K562 (cell line): ENCODE measurements around the gene ZNF384. TPM values are rescaled to one million over a fixed set of nuclear protein-coding genes. Genes with fewer than 3 reads are reported as not detected.

ENCODE experiments used
- BRD4 ChIP-seq: fragments of 200-600 bp; sonication (generic); IDR thresholded peaks from 2 replicates; pipeline ENCODE4 v1.6.1; 2017; ENCODE audit warnings: inconsistent platforms
- CBX1 ChIP-seq: sonication (generic); IDR thresholded peaks from 2 replicates; pipeline ENCODE4 v1.6.1; 2016; ENCODE audit warnings: antibody characterized with exemption, low read depth, mild to moderate bottlenecking
- CHD2 ChIP-seq: IDR thresholded peaks from 2 replicates; pipeline ENCODE4 v1.6.1; 2011; ENCODE audit warnings: low read depth, low read length
- CXXC5 ChIP-seq: fragments of 250-450 bp; sonication (Bioruptor Pico); IDR thresholded peaks from 2 replicates; pipeline ENCODE4 v1.8.0; 2022; ENCODE audit warnings: inconsistent platforms, mild to moderate bottlenecking, moderate library complexity
- EGR1 ChIP-seq: fragments of 450-650 bp; conservative IDR thresholded peaks from 2 replicates; pipeline ENCODE4 v1.6.1; 2017; ENCODE audit warnings: mild to moderate bottlenecking
- GABPB1 ChIP-seq: sonication (generic); formaldehyde crosslinking; IDR thresholded peaks from 2 replicates; pipeline ENCODE4 v1.8.0; 2022; ENCODE audit warnings: mild to moderate bottlenecking, missing genetic modification reagents
- NFIC ChIP-seq: fragments of 450-650 bp; IDR thresholded peaks from 2 replicates; pipeline ENCODE4 v1.6.1; 2017; ENCODE audit warnings: mild to moderate bottlenecking, inconsistent platforms
- NFRKB ChIP-seq: fragments of 450-650 bp; IDR thresholded peaks from 2 replicates; pipeline ENCODE4 v1.6.1; 2016; ENCODE audit warnings: low read depth
- PCBP2 ChIP-seq: fragments of 200-400 bp; formaldehyde crosslinking; IDR thresholded peaks from 2 replicates; pipeline ENCODE4 v1.6.1; 2018; ENCODE audit warnings: low read length, low read depth, mild to moderate bottlenecking, moderate library complexity; ENCODE audit not compliant: poor library complexity, severe bottlenecking
- RBM15 ChIP-seq: fragments of 200-400 bp; formaldehyde crosslinking; IDR thresholded peaks from 2 replicates; pipeline ENCODE4 v1.6.1; 2018; ENCODE audit warnings: mild to moderate bottlenecking, low read length, moderate library complexity; ENCODE audit not compliant: insufficient read depth
- RFX5 ChIP-seq: IDR thresholded peaks from 2 replicates; pipeline ENCODE4 v1.6.1; 2011; ENCODE audit warnings: low read depth, mild to moderate bottlenecking, improper control_type of control experiment, low read length
- SIRT6 ChIP-seq: IDR thresholded peaks from one replicate; pipeline ENCODE4 v1.6.1; 2012; ENCODE audit warnings: low read depth, mild to moderate bottlenecking, control low read depth, inconsistent platforms, low read length, moderate library complexity
- SRSF1 ChIP-seq: fragments of 200-400 bp; formaldehyde crosslinking; IDR thresholded peaks from 2 replicates; pipeline ENCODE4 v1.6.1; 2017; ENCODE audit warnings: mild to moderate bottlenecking, low read depth, low read length, moderate library complexity
- TFAM ChIP-seq: fragments of 250-450 bp; sonication (Bioruptor Pico); conservative IDR thresholded peaks from 2 replicates; pipeline ENCODE4 v1.5.0; 2021; ENCODE audit warnings: mild to moderate bottlenecking, moderate library complexity
- TRIM24 ChIP-seq, 2 experiments: fragments of 450-650 bp; IDR thresholded peaks; 2 replicates each; pipeline ENCODE4 v1.6.1; 2016
- TSC22D4 ChIP-seq: fragments of 450-650 bp; IDR thresholded peaks from 2 replicates; pipeline ENCODE4 v1.6.1; 2016; ENCODE audit warnings: missing genetic modification characterization, missing biosample characterization, control low read depth
- USF2 ChIP-seq: sonication (generic); formaldehyde crosslinking; IDR thresholded peaks from 2 replicates; pipeline ENCODE4 v1.5.0; 2020; ENCODE audit warnings: missing genetic modification reagents
- ZNF212 ChIP-seq: fragments of 450-650 bp; formaldehyde crosslinking; IDR thresholded peaks from 2 replicates; pipeline ENCODE4 v1.4.0; 2020; ENCODE audit warnings: mild to moderate bottlenecking
- ZNF311 ChIP-seq: fragments of 250-450 bp; sonication (Bioruptor Pico); IDR thresholded peaks from 2 replicates; pipeline ENCODE4 v1.4.0; 2020; ENCODE audit warnings: mild to moderate bottlenecking, moderate library complexity
- ZNF76 ChIP-seq: fragments of 250-450 bp; sonication (Bioruptor Pico); IDR thresholded peaks from 2 replicates; pipeline ENCODE4 v1.4.0; 2020; ENCODE audit warnings: mild to moderate bottlenecking, moderate library complexity, borderline replicate concordance
- polyA plus RNA-seq, 8 experiments: library from polyadenylated mRNA; depleted of rRNA in 4 of 8; stranded (reverse) in 5 of 8; unstranded in 3 of 8; fragments of >200 nt; fragmentation: Nextera tagmentation in 2 of 8; fragmentation: Illumina TruSeq in 1 of 8; extraction: Ambion mirVana in 2 of 8; extraction: Trizol in 1 of 8; gene quantifications; 2 replicates each; pipeline versions ENCODE4 v1.2.1 to v1.2.3, GENCODE V29; 2011 to 2014; ENCODE audit warnings: inconsistent platforms in 1 of 8, missing spikeins in 1 of 8
- total RNA-seq, 7 experiments: library from RNA; depleted of rRNA in 6 of 7; stranded (reverse); fragments of >200 nt in 6 of 7; fragmentation: Illumina TruSeq in 2 of 7; extraction: Trizol in 2 of 7; gene quantifications; 2 replicates each; pipeline versions ENCODE4 v1.2.1 to v1.2.3, GENCODE V29; 2011 to 2021; ENCODE audit warnings: low replicate concordance in 1 of 7
- TF ChIP-seq, protein P1 (sequence below): fragments of 250-450 bp; sonication (Bioruptor Pico); IDR thresholded peaks from 2 replicates; pipeline ENCODE4 v1.9.0; 2021; ENCODE audit warnings: mild to moderate bottlenecking
- TF ChIP-seq, protein P2 (sequence below): fragments of 450-650 bp; IDR thresholded peaks from 2 replicates; pipeline ENCODE4 v1.6.1; 2017; ENCODE audit warnings: mild to moderate bottlenecking, moderate library complexity
- TF ChIP-seq, protein P3 (sequence below): fragments of 250-450 bp; sonication (Bioruptor Pico); IDR thresholded peaks from 2 replicates; pipeline ENCODE4 v1.8.0; 2021; ENCODE audit warnings: moderate library complexity, mild to moderate bottlenecking, inconsistent platforms

The ZNF384 gene
- total and polyA plus RNA-seq, 9 of the 15 experiments (the other 6 are each of a cell fraction or from before 2014, with no cell fraction given) = 0.36 to 64.8 (median 21.3) TPM

DNA sequence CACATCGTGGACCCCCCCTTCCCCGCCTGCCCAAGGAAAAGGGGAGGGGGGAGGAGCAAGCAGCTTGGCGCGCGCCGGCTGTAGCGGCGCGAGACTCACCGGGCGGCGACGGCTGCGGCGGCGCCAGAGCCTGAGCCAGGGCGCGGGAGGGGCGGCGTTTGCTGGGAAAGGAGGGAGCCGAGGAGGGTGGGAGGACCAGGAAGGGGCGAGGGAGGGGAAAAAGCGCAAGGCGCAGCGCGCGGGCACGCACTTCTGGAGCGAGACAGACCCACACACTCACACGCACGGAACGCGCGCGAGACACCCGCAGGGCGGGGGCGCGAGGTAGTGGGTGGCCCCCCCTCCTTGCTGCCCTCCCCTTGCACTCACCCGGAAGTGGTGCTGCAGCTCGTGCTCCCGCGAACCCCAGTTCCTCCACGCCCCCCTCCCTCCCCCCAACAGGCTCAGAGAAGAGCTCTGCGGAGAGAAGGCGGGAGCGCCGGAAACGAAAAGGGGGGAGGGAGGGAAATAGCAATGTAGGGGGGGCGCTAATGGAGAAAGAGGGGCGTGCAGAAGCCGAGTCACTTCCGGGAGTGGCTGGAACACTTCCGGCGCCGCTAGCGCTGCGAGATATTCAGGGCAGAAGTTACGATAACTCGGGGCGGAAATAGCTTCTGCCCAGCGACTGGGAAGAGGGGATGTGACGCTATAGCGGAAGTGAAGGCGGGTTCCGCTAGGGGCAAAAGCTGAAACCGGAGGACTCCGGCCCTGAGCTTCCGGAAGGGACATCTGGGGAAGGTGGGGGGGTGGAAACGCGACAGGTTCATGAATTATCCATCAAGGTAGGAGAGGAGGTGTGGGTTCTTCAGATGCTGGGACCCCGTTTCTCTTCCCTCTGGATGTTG is at the start of gene ZNF384 (continued):
- TF ChIP-seq RBM15 (no peak), RFX5 (no peak), ZNF212 (CRISPR knock-in tag) (no peak), EGR1 (peak; percentile 63), TFAM (CRISPR knock-in tag) (no peak), GABPB1 (CRISPR knock-in tag) (peak; percentile 93), TSC22D4 (tag) (no peak), ZNF76 (CRISPR knock-in tag) (no peak), ZNF311 (CRISPR knock-in tag) (no peak), SRSF1 (0 out of 2 replicates have a peak, but pooled peaks have one; percentile 48), CHD2 (peak; percentile 84), TRIM24 (IDR thresholded peaks at IDR 0.05) (peak in 1 of 2 experiments; percentile 71; a peak in 2 of 4 replicates), NFRKB (no peak; the same call in 1 of the 2 replicates), PCBP2 (peak; percentile 94), CXXC5 (peak; percentile 75), BRD4 (peak; percentile 63; the same call in 1 of the 2 replicates), SIRT6 (no peak), NFIC (no peak), CBX1 (peak; percentile 82), USF2 (CRISPR knock-in tag) (no peak)
- TF ChIP-seq, protein P1, sequence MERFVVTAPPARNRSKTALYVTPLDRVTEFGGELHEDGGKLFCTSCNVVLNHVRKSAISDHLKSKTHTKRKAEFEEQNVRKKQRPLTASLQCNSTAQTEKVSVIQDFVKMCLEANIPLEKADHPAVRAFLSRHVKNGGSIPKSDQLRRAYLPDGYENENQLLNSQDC = no peak
- TF ChIP-seq, protein P2, sequence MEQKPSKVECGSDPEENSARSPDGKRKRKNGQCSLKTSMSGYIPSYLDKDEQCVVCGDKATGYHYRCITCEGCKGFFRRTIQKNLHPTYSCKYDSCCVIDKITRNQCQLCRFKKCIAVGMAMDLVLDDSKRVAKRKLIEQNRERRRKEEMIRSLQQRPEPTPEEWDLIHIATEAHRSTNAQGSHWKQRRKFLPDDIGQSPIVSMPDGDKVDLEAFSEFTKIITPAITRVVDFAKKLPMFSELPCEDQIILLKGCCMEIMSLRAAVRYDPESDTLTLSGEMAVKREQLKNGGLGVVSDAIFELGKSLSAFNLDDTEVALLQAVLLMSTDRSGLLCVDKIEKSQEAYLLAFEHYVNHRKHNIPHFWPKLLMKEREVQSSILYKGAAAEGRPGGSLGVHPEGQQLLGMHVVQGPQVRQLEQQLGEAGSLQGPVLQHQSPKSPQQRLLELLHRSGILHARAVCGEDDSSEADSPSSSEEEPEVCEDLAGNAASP = no peak
- TF ChIP-seq, protein P3, sequence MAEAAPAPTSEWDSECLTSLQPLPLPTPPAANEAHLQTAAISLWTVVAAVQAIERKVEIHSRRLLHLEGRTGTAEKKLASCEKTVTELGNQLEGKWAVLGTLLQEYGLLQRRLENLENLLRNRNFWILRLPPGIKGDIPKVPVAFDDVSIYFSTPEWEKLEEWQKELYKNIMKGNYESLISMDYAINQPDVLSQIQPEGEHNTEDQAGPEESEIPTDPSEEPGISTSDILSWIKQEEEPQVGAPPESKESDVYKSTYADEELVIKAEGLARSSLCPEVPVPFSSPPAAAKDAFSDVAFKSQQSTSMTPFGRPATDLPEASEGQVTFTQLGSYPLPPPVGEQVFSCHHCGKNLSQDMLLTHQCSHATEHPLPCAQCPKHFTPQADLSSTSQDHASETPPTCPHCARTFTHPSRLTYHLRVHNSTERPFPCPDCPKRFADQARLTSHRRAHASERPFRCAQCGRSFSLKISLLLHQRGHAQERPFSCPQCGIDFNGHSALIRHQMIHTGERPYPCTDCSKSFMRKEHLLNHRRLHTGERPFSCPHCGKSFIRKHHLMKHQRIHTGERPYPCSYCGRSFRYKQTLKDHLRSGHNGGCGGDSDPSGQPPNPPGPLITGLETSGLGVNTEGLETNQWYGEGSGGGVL (CRISPR knock-in tag) = no peak
